ENCODE measurements around the gene ZC3H14. TPM values are rescaled to one million over a fixed set of nuclear protein-coding genes. Genes with fewer than 3 reads are reported as not detected.

Gene ZC3H14
- total RNA-seq, 1 donor from 2014 or later, result 49.4 TPM

GRCh38 chr14:88667555-88668273 is 104.9 kb downstream of the ZC3H14 start:
- intact Hi-C loops (cut with micrococcal nuclease), result no loop called here
- DNase-seq, result no peak
- ATAC-seq, result peak; percentile 86

- intact Hi-C loops (cut with micrococcal nuclease), result no loop called here
- DNase-seq (no peak), ATAC-seq (no peak)
Measured at GRCh38 chr14:88668448-88669116, 105.7 kb downstream of the ZC3H14 start.

GRCh38 chr14:88669346-88669745 is 106.5 kb downstream of the ZC3H14 start:
- ATAC-seq (no peak), DNase-seq (no peak)
- intact Hi-C loops (cut with micrococcal nuclease), result no loop called here

Other genes starting within 250 kb of the ZC3H14 start
- not detected for gene KCNK10, start 239.8 kb upstream of the ZC3H14 start, total RNA-seq
- 10.3 TPM for gene SPATA7, start 177.4 kb upstream of the ZC3H14 start, total RNA-seq
- gene PTPN21, start 8.0 kb upstream of the ZC3H14 start, total RNA-seq, result 37.8 TPM
- 0.25 TPM for gene EML5, start 229.9 kb downstream of the ZC3H14 start, total RNA-seq

Data from left ventricle myocardium superior (tissue), 1 donor.